Memory B cell (primary cell): Measurements from ENCODE around the gene CYP26A1.

Experiments
- ATAC-seq: fragments of 150-1000 bp; cut with Tn5 transposase; 2 replicates; pipeline ENCODE4 v1.10.0; 2021; ENCODE audit warnings: low read depth, mild to moderate bottlenecking, moderate library complexity
- DNase-seq, 2 donors: peaks; one replicate each; pipeline ENCODE4 v3.0.0; 2022; ENCODE audit warnings: low spot score in 2 of 2
- H3K27ac Mint-ChIP-seq: one replicate; pipeline ENCODE4 v1.8.0; 2022; ENCODE audit warnings: mild to moderate bottlenecking, moderate library complexity, mixed read lengths
- H3K27me3 Mint-ChIP-seq: one replicate; pipeline ENCODE4 v1.8.0; 2022; ENCODE audit warnings: mixed read lengths
- H3K36me3 Mint-ChIP-seq: one replicate; pipeline ENCODE4 v1.8.0; 2022; ENCODE audit warnings: mild to moderate bottlenecking, mixed read lengths
- H3K4me1 Mint-ChIP-seq: one replicate; pipeline ENCODE4 v1.8.0; 2022; ENCODE audit warnings: mixed read lengths
- H3K4me3 Mint-ChIP-seq: one replicate; pipeline ENCODE4 v1.8.0; 2022; ENCODE audit warnings: mild to moderate bottlenecking, moderate library complexity, mixed read lengths
- H3K9me3 Mint-ChIP-seq: one replicate; pipeline ENCODE4 v1.8.0; 2022; ENCODE audit warnings: mixed read lengths

Gene CYP26A1

GRCh38 chr10:93070378-93071176 is 3.1 kb upstream of the CYP26A1 start:
- H3K4me3 Mint-ChIP-seq, result peak overlapping the region; percentile 54
- no peaks in the 10 kb centered on the region for H3K9me3 Mint-ChIP-seq
- no peak overlapping the region for H3K27ac Mint-ChIP-seq
- H3K27me3 Mint-ChIP-seq, result peaks cover 33% of the 10 kb centered on the region
- ATAC-seq, result no peak
- peaks cover 16% of the 10 kb centered on the region for H3K4me1 Mint-ChIP-seq
- H3K36me3 Mint-ChIP-seq, result no peaks in the 10 kb centered on the region
- no peak for DNase-seq

DNA sequence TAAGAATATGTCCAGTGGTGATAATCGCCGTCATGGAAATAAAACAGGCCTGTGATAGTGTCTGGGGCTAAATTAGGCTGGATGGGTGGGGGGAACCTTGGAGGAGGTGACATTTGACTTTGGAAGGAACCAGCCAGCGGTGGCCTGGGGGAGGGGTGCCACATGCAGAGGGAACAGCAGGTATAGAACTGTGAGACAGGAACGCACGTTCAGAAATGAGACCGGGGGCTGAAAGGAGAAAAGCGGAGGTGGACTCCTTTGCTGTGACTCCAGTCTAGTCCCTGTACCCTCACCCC is 2.6 kb upstream of the CYP26A1 start:
- no peak for DNase-seq
- peaks cover 36% of the 10 kb centered on the region for H3K27me3 Mint-ChIP-seq
- no peak overlapping the region for H3K27ac Mint-ChIP-seq
- no peak for ATAC-seq
- H3K4me1 Mint-ChIP-seq, result peaks cover 16% of the 10 kb centered on the region
- no peaks in the 10 kb centered on the region for H3K9me3 Mint-ChIP-seq
- peak overlapping the region; percentile 54 for H3K4me3 Mint-ChIP-seq
- H3K36me3 Mint-ChIP-seq, result no peaks in the 10 kb centered on the region

- H3K4me1 Mint-ChIP-seq, result peaks cover 16% of the 10 kb centered on the region
- DNase-seq (no peak), ATAC-seq (no peak)
- H3K36me3 Mint-ChIP-seq, result no peaks in the 10 kb centered on the region
- peak overlapping the region; percentile 81 for H3K4me3 Mint-ChIP-seq
- H3K27me3 Mint-ChIP-seq, result peaks cover 38% of the 10 kb centered on the region
- H3K9me3 Mint-ChIP-seq, result no peaks in the 10 kb centered on the region
- no peak overlapping the region for H3K27ac Mint-ChIP-seq
These were observed 1.9 kb upstream of the CYP26A1 start for GRCh38 chr10:93071674-93072224.

- H3K27ac Mint-ChIP-seq, result no peak overlapping the region
- no peaks in the 10 kb centered on the region for H3K36me3 Mint-ChIP-seq
- ATAC-seq (peak; percentile 25), DNase-seq (no peak)
- no peaks in the 10 kb centered on the region for H3K9me3 Mint-ChIP-seq
- peaks cover 36% of the 10 kb centered on the region for H3K27me3 Mint-ChIP-seq
- H3K4me3 Mint-ChIP-seq, result peak overlapping the region; percentile 81
- H3K4me1 Mint-ChIP-seq, result peaks cover 16% of the 10 kb centered on the region
These were observed 1.4 kb upstream of the CYP26A1 start for GRCh38 chr10:93072225-93072712.

DNA sequence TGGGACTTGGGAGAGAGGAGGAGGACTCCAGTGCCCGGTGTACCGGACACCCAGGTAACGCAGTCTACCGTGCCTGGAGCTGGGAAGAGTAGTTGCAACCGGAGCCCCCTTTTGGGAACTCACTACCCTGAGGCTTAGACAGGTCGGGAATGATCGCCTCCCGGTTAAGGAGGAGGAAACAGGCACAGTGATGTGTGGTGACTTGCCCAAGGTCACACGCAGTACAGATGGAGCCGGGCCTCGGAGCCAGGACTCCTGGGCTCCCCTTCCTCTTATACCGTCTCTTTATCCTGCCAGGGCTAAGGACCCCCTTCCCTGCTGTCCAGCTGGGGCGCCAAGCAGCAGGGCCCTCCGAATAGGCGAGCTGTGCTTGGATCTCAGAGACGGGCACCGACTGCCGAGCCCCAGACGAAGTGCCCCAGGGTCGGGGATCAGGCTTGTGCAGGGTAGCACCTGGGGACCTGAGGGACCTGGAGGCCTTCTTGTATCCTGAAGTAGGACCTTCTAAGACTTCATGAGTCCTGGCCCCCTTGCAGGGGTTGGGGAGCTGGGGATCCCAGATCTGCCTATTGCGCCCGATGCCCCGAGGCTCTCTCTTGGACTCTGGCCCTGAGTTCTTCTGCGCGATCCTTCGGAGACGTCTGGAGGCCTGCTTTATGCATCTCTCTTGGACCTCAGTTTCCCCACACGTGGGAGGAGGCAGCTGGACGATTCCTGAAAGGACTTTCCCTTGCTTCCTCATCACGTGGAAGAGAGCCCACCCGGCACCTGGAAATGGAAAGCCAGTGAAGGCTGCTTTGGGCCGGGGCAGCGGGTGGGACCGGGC is 767 bp upstream of the CYP26A1 start:
- peaks cover 34% of the 10 kb centered on the region for H3K27me3 Mint-ChIP-seq
- H3K4me3 Mint-ChIP-seq, result peak overlapping the region; percentile 81
- no peak for DNase-seq
- no peak overlapping the region for H3K27ac Mint-ChIP-seq
- H3K4me1 Mint-ChIP-seq, result peaks cover 16% of the 10 kb centered on the region
- H3K9me3 Mint-ChIP-seq, result no peaks in the 10 kb centered on the region
- ATAC-seq, result no peak
- no peaks in the 10 kb centered on the region for H3K36me3 Mint-ChIP-seq

DNA sequence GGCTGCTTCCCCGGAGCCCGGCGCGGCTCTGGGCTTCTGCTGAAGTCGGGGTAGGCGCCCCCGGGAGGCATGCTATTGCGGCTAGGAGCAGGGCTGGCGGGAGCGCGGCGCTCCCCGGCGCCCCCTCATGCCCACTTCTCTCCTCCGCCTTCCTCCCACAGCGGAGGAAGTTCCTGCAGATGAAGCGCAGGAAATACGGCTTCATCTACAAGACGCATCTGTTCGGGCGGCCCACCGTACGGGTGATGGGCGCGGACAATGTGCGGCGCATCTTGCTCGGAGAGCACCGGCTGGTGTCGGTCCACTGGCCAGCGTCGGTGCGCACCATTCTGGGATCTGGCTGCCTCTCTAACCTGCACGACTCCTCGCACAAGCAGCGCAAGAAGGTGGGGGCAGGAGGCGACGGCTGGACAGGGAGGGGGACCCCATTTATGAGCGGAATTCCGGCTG is 479 bp downstream of the CYP26A1 start:
- Mint-ChIP-seq H3K4me3 (peak overlapping the region; percentile 81), H3K9me3 (no peaks in the 10 kb centered on the region), H3K36me3 (no peaks in the 10 kb centered on the region), H3K4me1 (peaks cover 12% of the 10 kb centered on the region), H3K27me3 (peaks cover 29% of the 10 kb centered on the region), H3K27ac (no peak overlapping the region)
- no peak for DNase-seq
- ATAC-seq, result peak; percentile 15

GRCh38 chr10:93074597-93075368 is 1.1 kb downstream of the CYP26A1 start:
- Mint-ChIP-seq H3K4me3 (peak overlapping the region; percentile 81), H3K27me3 (peaks cover 33% of the 10 kb centered on the region), H3K36me3 (no peaks in the 10 kb centered on the region), H3K27ac (no peak overlapping the region), H3K4me1 (peaks cover 12% of the 10 kb centered on the region), H3K9me3 (no peaks in the 10 kb centered on the region)
- ATAC-seq (no peak), DNase-seq (no peak)

DNA sequence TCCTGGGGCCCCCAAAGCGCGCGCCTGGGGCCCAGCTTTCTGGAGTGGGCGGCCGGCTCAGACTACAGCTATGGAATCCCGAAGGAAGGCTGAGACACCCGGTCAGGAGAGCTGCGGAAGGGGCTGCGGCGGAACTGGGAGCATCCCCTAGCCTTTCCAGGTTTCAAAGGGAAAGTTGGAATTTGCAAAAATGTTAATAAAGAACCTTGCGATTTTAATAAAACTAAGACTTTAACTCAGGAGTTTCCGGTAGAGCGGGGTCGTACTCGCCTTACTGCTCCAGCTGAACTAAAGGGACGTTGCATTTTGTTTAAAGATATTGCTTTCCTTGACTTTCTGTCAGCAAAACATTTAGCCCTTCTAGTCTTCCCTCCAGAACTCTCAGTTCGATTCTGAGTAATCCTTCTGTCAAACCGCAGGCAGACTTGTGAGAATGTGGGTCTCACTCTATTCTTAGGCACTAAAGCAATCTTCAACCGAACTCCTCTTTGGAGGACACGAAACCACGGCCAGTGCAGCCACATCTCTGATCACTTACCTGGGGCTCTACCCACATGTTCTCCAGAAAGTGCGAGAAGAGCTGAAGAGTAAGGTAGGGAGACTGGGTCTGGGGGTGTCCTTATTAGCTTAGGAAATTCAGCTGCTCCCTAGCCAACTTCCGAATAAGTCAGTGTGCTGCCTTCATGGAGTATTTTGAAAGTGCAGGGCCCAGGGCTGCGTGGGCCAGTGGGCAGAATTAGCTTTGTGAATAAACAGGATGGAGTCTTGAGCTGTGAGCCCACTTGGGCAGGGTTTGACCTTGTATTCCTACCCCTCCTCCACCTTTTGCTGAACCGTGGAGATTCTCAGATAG is 1.9 kb downstream of the CYP26A1 start:
- ATAC-seq (no peak), DNase-seq (no peak)
- Mint-ChIP-seq H3K27me3 (peaks cover 27% of the 10 kb centered on the region), H3K4me1 (peaks cover 14% of the 10 kb centered on the region), H3K9me3 (no peaks in the 10 kb centered on the region), H3K4me3 (no peak overlapping the region), H3K36me3 (no peaks in the 10 kb centered on the region), H3K27ac (no peak overlapping the region)

DNA sequence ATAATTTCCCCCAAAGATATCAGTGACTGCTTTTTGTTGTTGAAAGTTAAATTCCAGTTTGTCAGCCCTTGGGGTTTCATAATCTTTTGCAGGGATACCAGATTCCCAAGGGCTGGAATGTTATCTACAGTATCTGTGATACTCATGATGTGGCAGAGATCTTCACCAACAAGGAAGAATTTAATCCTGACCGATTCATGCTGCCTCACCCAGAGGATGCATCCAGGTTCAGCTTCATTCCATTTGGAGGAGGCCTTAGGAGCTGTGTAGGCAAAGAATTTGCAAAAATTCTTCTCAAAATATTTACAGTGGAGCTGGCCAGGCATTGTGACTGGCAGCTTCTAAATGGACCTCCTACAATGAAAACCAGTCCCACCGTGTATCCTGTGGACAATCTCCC is 3.2 kb downstream of the CYP26A1 start:
- no peak overlapping the region for H3K4me3 Mint-ChIP-seq
- H3K27me3 Mint-ChIP-seq, result peaks cover 25% of the 10 kb centered on the region
- H3K9me3 Mint-ChIP-seq, result no peaks in the 10 kb centered on the region
- ATAC-seq, result no peak
- peaks cover 9% of the 10 kb centered on the region for H3K4me1 Mint-ChIP-seq
- H3K27ac Mint-ChIP-seq, result no peak overlapping the region
- H3K36me3 Mint-ChIP-seq, result no peaks in the 10 kb centered on the region
- no peak for DNase-seq

DNA sequence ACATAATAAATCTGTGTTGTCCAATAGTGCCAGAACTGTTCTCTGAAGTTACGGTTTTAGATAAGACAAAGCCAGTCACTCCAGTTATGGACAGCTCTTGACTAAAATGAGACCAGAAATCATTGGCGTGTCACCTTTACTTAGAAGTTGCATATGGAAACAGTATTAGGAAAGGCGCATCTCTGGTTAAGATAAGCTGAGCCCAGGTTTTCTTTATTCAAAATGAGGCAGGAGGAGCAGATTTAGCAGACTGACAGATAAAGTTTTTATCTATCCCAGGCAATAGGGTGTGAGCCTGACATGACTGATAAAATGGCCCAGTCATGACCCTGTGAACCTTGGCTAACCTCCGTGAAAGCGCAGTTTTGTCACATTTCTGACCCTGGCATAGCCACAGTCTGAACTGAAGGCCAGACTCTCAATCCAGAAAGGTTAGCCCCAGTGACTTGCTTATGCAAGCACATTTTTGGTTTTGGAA is 4.2 kb downstream of the CYP26A1 start:
- no peak for DNase-seq
- H3K4me1 Mint-ChIP-seq, result peaks cover 7% of the 10 kb centered on the region
- ATAC-seq, result no peak
- H3K27me3 Mint-ChIP-seq, result peaks cover 22% of the 10 kb centered on the region
- no peak overlapping the region for H3K4me3 Mint-ChIP-seq
- no peak overlapping the region for H3K27ac Mint-ChIP-seq
- H3K36me3 Mint-ChIP-seq, result no peaks in the 10 kb centered on the region
- H3K9me3 Mint-ChIP-seq, result no peaks in the 10 kb centered on the region

DNA sequence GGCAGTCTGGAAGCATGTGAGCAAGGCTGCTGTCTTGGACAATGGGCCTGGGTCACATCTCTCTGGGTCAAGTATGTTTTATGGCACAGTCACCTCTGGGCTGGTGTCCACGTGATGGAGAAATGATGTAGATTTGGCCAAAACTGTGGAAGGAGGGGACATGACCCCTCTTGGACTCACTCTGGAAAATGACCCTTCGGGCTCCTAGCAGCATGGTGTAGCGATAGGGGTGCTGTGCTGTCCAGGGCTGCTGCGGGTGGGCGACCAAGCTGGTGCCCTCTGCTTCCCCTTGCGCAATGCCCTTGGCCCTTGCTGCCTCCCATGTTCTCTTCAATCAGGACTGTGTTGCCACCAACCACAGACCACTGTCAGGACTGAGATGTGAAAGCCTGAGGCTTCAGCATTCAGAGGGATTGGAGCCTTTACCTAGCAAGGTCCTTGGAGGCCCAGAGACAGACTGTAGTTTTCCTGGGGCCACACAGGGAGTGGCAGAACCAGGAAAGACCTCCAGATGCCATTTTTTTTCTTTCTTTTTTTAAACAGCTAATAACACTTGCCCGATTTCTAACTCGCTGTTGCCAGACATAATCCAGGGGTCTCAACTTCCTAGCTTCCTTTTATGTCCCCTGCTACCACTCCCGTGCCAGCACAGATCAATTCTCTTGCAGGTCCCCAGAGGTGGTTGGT is 6.1 kb downstream of the CYP26A1 start:
- Mint-ChIP-seq H3K9me3 (no peaks in the 10 kb centered on the region), H3K36me3 (no peaks in the 10 kb centered on the region), H3K4me1 (peaks cover 2% of the 10 kb centered on the region), H3K27me3 (peaks cover 17% of the 10 kb centered on the region), H3K27ac (no peak overlapping the region), H3K4me3 (no peak overlapping the region)
- no peak for DNase-seq
- no peak for ATAC-seq

DNA sequence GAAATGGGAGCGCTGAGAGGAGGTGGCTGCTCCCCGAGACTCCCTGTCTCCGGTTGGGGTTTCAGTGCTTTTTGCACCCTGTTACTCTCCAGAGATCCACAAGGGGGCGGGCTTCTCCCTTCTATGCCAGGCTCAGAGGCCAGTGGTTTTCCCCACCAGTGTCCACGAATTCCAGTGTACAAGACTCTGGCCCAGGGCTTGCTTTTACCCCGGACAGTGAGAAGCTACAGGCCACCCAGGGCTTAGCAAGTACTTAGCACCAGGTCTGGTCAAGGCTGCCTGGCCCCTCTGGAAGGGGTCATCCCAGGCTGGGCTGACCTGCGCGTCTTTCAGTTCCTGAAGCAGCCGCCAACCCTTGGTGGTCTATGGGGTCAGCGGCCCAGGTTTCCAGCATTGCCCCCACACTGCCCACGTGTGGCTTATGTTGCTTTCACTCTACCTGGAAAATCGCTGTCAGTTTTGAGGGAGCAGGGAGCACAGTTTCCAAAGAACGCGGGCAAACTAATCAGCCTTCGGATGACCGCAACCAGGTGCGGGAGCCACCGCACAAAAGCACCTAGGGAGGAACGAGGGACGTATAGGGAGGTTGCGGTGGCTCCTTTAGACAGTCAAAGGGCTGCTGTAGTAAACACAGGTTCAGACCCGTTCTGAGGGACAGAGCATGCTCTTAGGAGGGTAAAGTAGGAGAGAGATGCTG is 6.8 kb downstream of the CYP26A1 start:
- peak; percentile 59 for ATAC-seq
- H3K9me3 Mint-ChIP-seq, result no peaks in the 10 kb centered on the region
- H3K4me3 Mint-ChIP-seq, result no peak overlapping the region
- no peaks in the 10 kb centered on the region for H3K36me3 Mint-ChIP-seq
- peaks cover 16% of the 10 kb centered on the region for H3K27me3 Mint-ChIP-seq
- no peak overlapping the region for H3K27ac Mint-ChIP-seq
- DNase-seq, result peak in 1 of 2 donors; percentile 44
- H3K4me1 Mint-ChIP-seq, result peaks cover 2% of the 10 kb centered on the region
